GM19438 (cell line): ENCODE data around the gene WNK1.
"Not testable (repeated sequence)": the region's sequence is repeated elsewhere in the genome, so short reads cannot be mapped to it uniquely, and the experiment has no call there.

ENCODE experiments used
- ATAC-seq: cut with Tn5 transposase; IDR thresholded peaks from one replicate; pipeline ENCODE4 v1.9.1; 2021; ENCODE audit warnings: low read depth; ENCODE audit not compliant: unreplicated experiment

WNK1 gene

GRCh38 chr12:810671-811415 is 58.5 kb downstream of the WNK1 start:
- no peak for ATAC-seq

- ATAC-seq, result no peak
These were observed 60.6 kb downstream of the WNK1 start for GRCh38 chr12:812950-813349.

GRCh38 chr12:817456-817855 is 65.1 kb downstream of the WNK1 start:
- ATAC-seq, result not testable (repeated sequence)

GRCh38 chr12:817941-818600 is 65.7 kb downstream of the WNK1 start:
- ATAC-seq, result no peak

GRCh38 chr12:818733-819132 is 66.4 kb downstream of the WNK1 start:
- no peak for ATAC-seq

- no peak for ATAC-seq
These were observed 68.0 kb downstream of the WNK1 start for GRCh38 chr12:820336-820735.

- no peak for ATAC-seq
These were observed 70.8 kb downstream of the WNK1 start for GRCh38 chr12:823028-823698.

GRCh38 chr12:826331-826730 is 74.0 kb downstream of the WNK1 start:
- no peak for ATAC-seq

GRCh38 chr12:828726-829395 is 76.5 kb downstream of the WNK1 start:
- ATAC-seq, result no peak

- ATAC-seq, result no peak
These were observed 77.9 kb downstream of the WNK1 start for GRCh38 chr12:830111-830867.

GRCh38 chr12:835754-836518 is 83.6 kb downstream of the WNK1 start:
- ATAC-seq, result no peak

- ATAC-seq, result no peak
These were observed 84.6 kb downstream of the WNK1 start for GRCh38 chr12:836952-837351.

GRCh38 chr12:837548-837947 is 85.2 kb downstream of the WNK1 start:
- no peak for ATAC-seq

- ATAC-seq, result no peak
These were observed 91.2 kb downstream of the WNK1 start for GRCh38 chr12:843609-844008.

- ATAC-seq, result no peak
These were observed 94.0 kb downstream of the WNK1 start for GRCh38 chr12:846421-846820.

GRCh38 chr12:848173-848865 is 95.9 kb downstream of the WNK1 start:
- ATAC-seq, result no peak

- no peak for ATAC-seq
These were observed 96.6 kb downstream of the WNK1 start for GRCh38 chr12:848882-849527.

- not testable (repeated sequence) for ATAC-seq
These were observed 97.5 kb downstream of the WNK1 start for GRCh38 chr12:849733-850437.
